H1 (cell line): ENCODE data around the gene METAP1D. TPM values are rescaled to one million over a fixed set of nuclear protein-coding genes. Genes with fewer than 3 reads are reported as not detected.

Experiments used
- BCL11A ChIP-seq, 2 experiments: IDR thresholded peaks; one replicate each; pipeline ENCODE4 v1.6.1; 2011; ENCODE audit warnings: low read depth in 2 of 2, low read length in 2 of 2, mild to moderate bottlenecking in 2 of 2
- CHD1 ChIP-seq: IDR thresholded peaks from 2 replicates; pipeline ENCODE4 v1.6.1; 2012; ENCODE audit warnings: low read depth, low read length, improper control_type of control experiment
- MAX ChIP-seq: IDR thresholded peaks from 2 replicates; pipeline ENCODE4 v1.6.1; 2012; ENCODE audit warnings: inconsistent platforms
- SUZ12 ChIP-seq: fragments of 200-600 bp; sonication (generic); IDR thresholded peaks from 2 replicates; pipeline ENCODE4 v1.6.1; 2012; ENCODE audit warnings: mild to moderate bottlenecking, inconsistent platforms, low read length, moderate library complexity, mixed read lengths
- polyA plus RNA-seq, 7 experiments: library from polyadenylated mRNA; depleted of rRNA in 3 of 7; stranded (reverse) in 5 of 7; unstranded in 2 of 7; fragments of >200 nt in 5 of 7; fragments of 200-250 nt in 2 of 7; gene quantifications; 1 replicate in 5 of 7; 2 replicates in 1 of 7; 4 replicates in 1 of 7; pipeline versions ENCODE4 v1.2.1 to v1.2.3, GENCODE V29; 2011 to 2013; ENCODE audit warnings: missing spikeins in 2 of 7, mixed read lengths in 2 of 7
- total RNA-seq: library from RNA; stranded (reverse); fragmentation: NEBNext Ultra II Directional; extraction: Animal tissue kit (Norgen Biotek cat#: 25700); gene quantifications from 2 replicates; pipeline ENCODE4 v1.2.1, GENCODE V29; 2021

Gene METAP1D
- total and polyA plus RNA-seq, 2 of the 8 experiments (the other 6 are each of a cell fraction or from before 2014, with no cell fraction given) = 3.9 to 6.2 TPM

GRCh38 chr2:172079838-172080640 is 80.3 kb downstream of the METAP1D start (continued):
- TF ChIP-seq CHD1 = no peak
- no peak for TF ChIP-seq BCL11A (IDR thresholded peaks at IDR 0.05; ENCODE audit: low read depth in 2 of 2, low read length in 2 of 2)
- peak; percentile 85 for TF ChIP-seq SUZ12
- peak; percentile 59; the same call in 1 of the 2 replicates for TF ChIP-seq MAX
